ENCODE data around the gene LARGE1.

DNA sequence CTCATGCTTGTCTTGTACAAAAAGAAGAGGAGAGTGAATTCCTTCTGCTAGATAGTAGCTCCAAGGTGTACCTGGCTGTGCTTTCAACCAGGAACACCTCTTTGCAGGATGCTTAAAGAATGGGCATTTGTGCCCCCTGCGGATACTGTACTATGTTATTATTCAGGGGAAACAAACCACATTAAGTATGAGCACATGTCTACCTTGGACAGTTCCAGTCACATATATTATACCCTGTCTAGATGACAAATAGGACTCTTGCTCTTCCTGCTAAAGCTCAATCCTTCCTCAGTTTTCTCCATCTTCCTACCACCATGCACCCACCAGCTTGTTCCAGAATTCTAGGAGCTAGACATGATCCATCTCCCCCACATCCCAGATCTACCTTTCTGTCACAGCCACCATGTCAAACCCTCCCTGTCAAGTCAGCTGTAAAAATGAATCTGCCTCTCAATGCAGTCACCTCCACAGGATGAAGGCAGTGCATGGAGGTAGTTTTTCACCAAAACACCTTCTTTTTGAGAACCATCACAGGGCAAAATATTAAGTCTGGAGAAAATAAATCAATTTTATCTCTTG is 337.4 kb downstream of the LARGE1 start:
- no peak for TF ChIP-seq POLR2A (IDR thresholded peaks at IDR 0.05)
- TF ChIP-seq, protein P1, sequence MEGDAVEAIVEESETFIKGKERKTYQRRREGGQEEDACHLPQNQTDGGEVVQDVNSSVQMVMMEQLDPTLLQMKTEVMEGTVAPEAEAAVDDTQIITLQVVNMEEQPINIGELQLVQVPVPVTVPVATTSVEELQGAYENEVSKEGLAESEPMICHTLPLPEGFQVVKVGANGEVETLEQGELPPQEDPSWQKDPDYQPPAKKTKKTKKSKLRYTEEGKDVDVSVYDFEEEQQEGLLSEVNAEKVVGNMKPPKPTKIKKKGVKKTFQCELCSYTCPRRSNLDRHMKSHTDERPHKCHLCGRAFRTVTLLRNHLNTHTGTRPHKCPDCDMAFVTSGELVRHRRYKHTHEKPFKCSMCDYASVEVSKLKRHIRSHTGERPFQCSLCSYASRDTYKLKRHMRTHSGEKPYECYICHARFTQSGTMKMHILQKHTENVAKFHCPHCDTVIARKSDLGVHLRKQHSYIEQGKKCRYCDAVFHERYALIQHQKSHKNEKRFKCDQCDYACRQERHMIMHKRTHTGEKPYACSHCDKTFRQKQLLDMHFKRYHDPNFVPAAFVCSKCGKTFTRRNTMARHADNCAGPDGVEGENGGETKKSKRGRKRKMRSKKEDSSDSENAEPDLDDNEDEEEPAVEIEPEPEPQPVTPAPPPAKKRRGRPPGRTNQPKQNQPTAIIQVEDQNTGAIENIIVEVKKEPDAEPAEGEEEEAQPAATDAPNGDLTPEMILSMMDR (IDR thresholded peaks at IDR 0.05), result no peak

All from uterus (tissue), 2 donors.